ENCODE results near the gene MGAT5.

MGAT5 gene

GRCh38 chr2:134458950-134459349, 205.1 kb downstream of the MGAT5 start:
- Histone ChIP-seq H3K36me3 (ENCODE audit: low read depth) (no peaks in the 10 kb centered on the region), H3K27me3 (ENCODE audit: insufficient read depth, poor library complexity, severe bottlenecking) (no peaks in the 10 kb centered on the region), H3K4me1 (ENCODE audit: insufficient read depth, poor library complexity, severe bottlenecking) (no peaks in the 10 kb centered on the region), H3K4me3 (ENCODE audit: severe bottlenecking) (no peak overlapping the region), H3K27ac (ENCODE audit: poor library complexity, severe bottlenecking) (no peak overlapping the region), H3K9me3 (ENCODE audit: severe bottlenecking) (no peaks in the 10 kb centered on the region)
- no peak for DNase-seq (ENCODE audit: low spot score)
- no peak for ATAC-seq (ENCODE audit: low read depth)
- no peak for TF ChIP-seq CTCF (IDR thresholded peaks at IDR 0.05; ENCODE audit: poor library complexity, severe bottlenecking)

- Histone ChIP-seq H3K4me3 (ENCODE audit: severe bottlenecking) (no peak overlapping the region), H3K4me1 (ENCODE audit: insufficient read depth, poor library complexity, severe bottlenecking) (no peaks in the 10 kb centered on the region), H3K9me3 (ENCODE audit: severe bottlenecking) (no peaks in the 10 kb centered on the region), H3K27ac (ENCODE audit: poor library complexity, severe bottlenecking) (no peak overlapping the region), H3K27me3 (ENCODE audit: insufficient read depth, poor library complexity, severe bottlenecking) (no peaks in the 10 kb centered on the region), H3K36me3 (ENCODE audit: low read depth) (no peaks in the 10 kb centered on the region)
- no peak for TF ChIP-seq CTCF (IDR thresholded peaks at IDR 0.05; ENCODE audit: poor library complexity, severe bottlenecking)
- ATAC-seq (ENCODE audit: low read depth): no peak
- DNase-seq (ENCODE audit: low spot score): no peak
These were observed 206.0 kb downstream of the MGAT5 start for GRCh38 chr2:134459706-134460406.

GRCh38 chr2:134460583-134460998, 206.7 kb downstream of the MGAT5 start:
- no peaks in the 10 kb centered on the region for H3K27me3 ChIP-seq (ENCODE audit: insufficient read depth, poor library complexity, severe bottlenecking)
- DNase-seq (ENCODE audit: low spot score): no peak

GRCh38 chr2:134461511-134461910, 207.6 kb downstream of the MGAT5 start:
- H3K27me3 ChIP-seq (ENCODE audit: insufficient read depth, poor library complexity, severe bottlenecking): no peaks in the 10 kb centered on the region
- no peak overlapping the region for H3K27ac ChIP-seq (ENCODE audit: poor library complexity, severe bottlenecking)
- H3K4me1 ChIP-seq (ENCODE audit: insufficient read depth, poor library complexity, severe bottlenecking): no peaks in the 10 kb centered on the region
- no peak overlapping the region for H3K4me3 ChIP-seq (ENCODE audit: severe bottlenecking)
- DNase-seq (ENCODE audit: low spot score) (no peak), ATAC-seq (ENCODE audit: low read depth) (peak; percentile 13; the same call in 1 of the 3 replicates)
- TF ChIP-seq CTCF (IDR thresholded peaks at IDR 0.05; ENCODE audit: poor library complexity, severe bottlenecking): no peak
- no peaks in the 10 kb centered on the region for H3K9me3 ChIP-seq (ENCODE audit: severe bottlenecking)
- H3K36me3 ChIP-seq (ENCODE audit: low read depth): no peaks in the 10 kb centered on the region

More at GRCh38 chr2:134460583-134460998, 206.7 kb downstream of the MGAT5 start:
- no peak overlapping the region for H3K27ac ChIP-seq (ENCODE audit: poor library complexity, severe bottlenecking)
- no peaks in the 10 kb centered on the region for H3K4me1 ChIP-seq (ENCODE audit: insufficient read depth, poor library complexity, severe bottlenecking)
- no peaks in the 10 kb centered on the region for H3K36me3 ChIP-seq (ENCODE audit: low read depth)
- TF ChIP-seq CTCF (IDR thresholded peaks at IDR 0.05; ENCODE audit: poor library complexity, severe bottlenecking): peak; percentile 74
- H3K9me3 ChIP-seq (ENCODE audit: severe bottlenecking): no peaks in the 10 kb centered on the region
- no peak overlapping the region for H3K4me3 ChIP-seq (ENCODE audit: severe bottlenecking)
- ATAC-seq (ENCODE audit: low read depth): peak; percentile 88

- no peak for TF ChIP-seq CTCF (IDR thresholded peaks at IDR 0.05; ENCODE audit: poor library complexity, severe bottlenecking)
These were observed 208.4 kb downstream of the MGAT5 start for GRCh38 chr2:134462275-134462674.

More at GRCh38 chr2:134462275-134462674, 208.4 kb downstream of the MGAT5 start:
- no peaks in the 10 kb centered on the region for H3K27me3 ChIP-seq (ENCODE audit: insufficient read depth, poor library complexity, severe bottlenecking)
- ATAC-seq (ENCODE audit: low read depth): no peak
- no peaks in the 10 kb centered on the region for H3K4me1 ChIP-seq (ENCODE audit: insufficient read depth, poor library complexity, severe bottlenecking)
- DNase-seq (ENCODE audit: low spot score): no peak
- H3K36me3 ChIP-seq (ENCODE audit: low read depth): no peaks in the 10 kb centered on the region
- H3K27ac ChIP-seq (ENCODE audit: poor library complexity, severe bottlenecking): no peak overlapping the region
- H3K9me3 ChIP-seq (ENCODE audit: severe bottlenecking): no peaks in the 10 kb centered on the region
- H3K4me3 ChIP-seq (ENCODE audit: severe bottlenecking): no peak overlapping the region
